H1 (cell line): ENCODE measurements around the gene TEX36. TPM values are rescaled to one million over a fixed set of nuclear protein-coding genes. Genes with fewer than 3 reads are reported as not detected.

Source experiments
- CTCF ChIA-PET: fragments of 300-600 bp; sonication (Branson Sonifier 250); formaldehyde crosslinking; loops from one replicate; lab custom pipeline; 2021; ENCODE audit not compliant: partially characterized antibody; lab: Charles Lee
- POLR2A ChIA-PET: fragments of 300-600 bp; sonication (Branson Sonifier 250); formaldehyde crosslinking; loops from one replicate; lab custom pipeline; 2021; ENCODE audit warnings: inconsistent platforms; ENCODE audit not compliant: partially characterized antibody; lab: Charles Lee
- DNase-seq, 2 experiments: peaks; one replicate each; pipeline versions ENCODE4 v3.0.0 to v3.0.0-alpha.2; 2010 to 2022; ENCODE audit warnings: low spot score in 2 of 2, low read depth in 1 of 2, mixed read lengths in 1 of 2
- FAIRE-seq: peaks from 2 replicates; lab custom pipeline; 2011; peaks lifted over from hg19 to GRCh38; lab: Jason Lieb, UNC
- H2AFZ ChIP-seq: 2 replicates; pipeline ENCODE4 v1.8.1; 2012; ENCODE audit warnings: low read length, inconsistent platforms
- H2AK5ac ChIP-seq: 2 replicates; pipeline ENCODE4 v1.6.1; 2013; ENCODE audit warnings: low read depth, low read length
- H2BK120ac ChIP-seq: replicated peaks from 2 replicates; pipeline ENCODE3; 2013; ENCODE audit warnings: low read depth, low read length, inconsistent platforms
- H2BK12ac ChIP-seq: 2 replicates; pipeline ENCODE4 v1.6.1; 2013; ENCODE audit warnings: low read depth, low read length
- H2BK15ac ChIP-seq: 2 replicates; pipeline ENCODE4 v1.6.1; 2013; ENCODE audit warnings: low read length
- H2BK20ac ChIP-seq: 2 replicates; pipeline ENCODE4 v1.6.1; 2013; ENCODE audit warnings: low read length
- H2BK5ac ChIP-seq: 2 replicates; pipeline ENCODE4 v1.6.1; 2013; ENCODE audit warnings: low read depth, low read length
- H3K14ac ChIP-seq: 2 replicates; pipeline ENCODE4 v1.6.1; 2013; ENCODE audit warnings: inconsistent platforms; ENCODE audit not compliant: insufficient read length
- H3K18ac ChIP-seq: 2 replicates; pipeline ENCODE4 v1.6.1; 2013; ENCODE audit warnings: low read length; ENCODE audit errors: extremely low read depth
- H3K23ac ChIP-seq: 2 replicates; pipeline ENCODE4 v1.6.1; 2013; ENCODE audit warnings: inconsistent platforms; ENCODE audit not compliant: insufficient read length
- H3K23me2 ChIP-seq: 2 replicates; pipeline ENCODE4 v1.6.1; 2013; ENCODE audit warnings: low read depth, low read length
- H3K27ac ChIP-seq: 2 replicates; pipeline ENCODE4 v1.6.1; 2011; ENCODE audit warnings: low read depth, low read length, inconsistent platforms
- H3K27me3 ChIP-seq, 4 experiments: replicated peaks in 1 of 4; 1 replicate in 1 of 4; 2 replicates in 3 of 4; pipeline versions ENCODE4 v1.6.1 to v1.8.1; 2011 to 2013; ENCODE audit warnings: low read length in 3 of 4, mild to moderate bottlenecking in 3 of 4, inconsistent platforms in 2 of 4, mixed read lengths in 2 of 4, moderate library complexity in 1 of 4; ENCODE audit not compliant: control insufficient read depth in 3 of 4, insufficient read depth in 3 of 4; ENCODE audit errors: extremely low read depth in 1 of 4
- H3K36me3 ChIP-seq, 4 experiments: 2 replicates each; pipeline versions ENCODE4 v1.6.1 to v1.8.1; 2011 to 2013; ENCODE audit warnings: mild to moderate bottlenecking in 4 of 4, low read length in 3 of 4, moderate library complexity in 2 of 4, control low read depth in 1 of 4, inconsistent platforms in 1 of 4; ENCODE audit not compliant: insufficient read depth in 4 of 4, control insufficient read depth in 2 of 4
- H3K4ac ChIP-seq: replicated peaks from 2 replicates; pipeline ENCODE3; 2013; ENCODE audit warnings: low read length, low read depth, mixed read lengths, inconsistent platforms; ENCODE audit not compliant: insufficient read length
- H3K4me1 ChIP-seq, 4 experiments: replicated peaks in 1 of 4; 1 replicate in 1 of 4; 2 replicates in 3 of 4; pipeline versions ENCODE4 v1.6.1 to v1.8.1; 2011 to 2013; ENCODE audit warnings: low read length in 3 of 4, inconsistent platforms in 2 of 4, mixed read lengths in 1 of 4; ENCODE audit not compliant: insufficient read depth in 4 of 4, control insufficient read depth in 3 of 4
- H3K4me2 ChIP-seq, 2 experiments: 2 replicates each; pipeline versions ENCODE4 v1.6.1 to v1.8.1; 2011 to 2013; ENCODE audit warnings: low read depth in 2 of 2, low read length in 2 of 2, control low read depth in 1 of 2, inconsistent platforms in 1 of 2, mild to moderate bottlenecking in 1 of 2; ENCODE audit not compliant: insufficient read depth in 1 of 2
- H3K4me3 ChIP-seq, 4 experiments: fragments of 200-600, 300-600 bp in 1 of 4; sonication (generic), shearing (Covaris generic), sonication (Bioruptor Twin) in 1 of 4; 2 replicates each; pipeline versions ENCODE4 v1.5.1 to v1.8.1; 2011 to 2016; ENCODE audit warnings: low read length in 4 of 4, low read depth in 3 of 4, control low read depth in 2 of 4, inconsistent platforms in 2 of 4, mild to moderate bottlenecking in 2 of 4, mixed read lengths in 1 of 4, moderate library complexity in 1 of 4; ENCODE audit not compliant: insufficient read depth in 2 of 4; ENCODE audit errors: extremely low read depth in 1 of 4
- H3K56ac ChIP-seq: replicated peaks from 2 replicates; pipeline ENCODE3; 2013; ENCODE audit warnings: low read depth, mild to moderate bottlenecking, mixed read lengths, low read length, inconsistent platforms; ENCODE audit not compliant: insufficient read length
- H3K79me1 ChIP-seq: 2 replicates; pipeline ENCODE4 v1.6.1; 2013; ENCODE audit warnings: low read depth, low read length, control low read depth
- H3K79me2 ChIP-seq, 2 experiments: 2 replicates each; pipeline versions ENCODE4 v1.6.1 to v1.8.1; 2012 to 2013; ENCODE audit warnings: low read length in 2 of 2, mild to moderate bottlenecking in 2 of 2, inconsistent platforms in 1 of 2; ENCODE audit not compliant: insufficient read depth in 2 of 2, control insufficient read depth in 1 of 2
- H3K9ac ChIP-seq, 4 experiments: replicated peaks in 1 of 4; 1 replicate in 1 of 4; 2 replicates in 3 of 4; pipeline versions ENCODE4 v1.6.1 to v1.8.1; 2011 to 2013; ENCODE audit warnings: low read depth in 3 of 4, low read length in 3 of 4, control low read depth in 2 of 4, mild to moderate bottlenecking in 2 of 4, moderate library complexity in 2 of 4, inconsistent platforms in 1 of 4; ENCODE audit errors: extremely low read depth in 1 of 4
- H3K9me3 ChIP-seq, 2 experiments: 2 replicates each; pipeline versions ENCODE4 v1.6.1 to v1.8.1; 2012 to 2013; ENCODE audit warnings: mild to moderate bottlenecking in 2 of 2, moderate library complexity in 2 of 2, control low read depth in 1 of 2, inconsistent platforms in 1 of 2, low read depth in 1 of 2, low read length in 1 of 2, mixed read lengths in 1 of 2; ENCODE audit not compliant: insufficient read depth in 2 of 2
- H4K20me1 ChIP-seq, 2 experiments: replicated peaks in 1 of 2; 2 replicates each; pipeline versions ENCODE3 to v1.8.1; 2011 to 2013; ENCODE audit warnings: inconsistent platforms in 2 of 2, low read length in 2 of 2, mild to moderate bottlenecking in 1 of 2; ENCODE audit not compliant: insufficient read depth in 2 of 2, control insufficient read depth in 1 of 2
- H4K5ac ChIP-seq: 2 replicates; pipeline ENCODE4 v1.6.1; 2013; ENCODE audit warnings: low read length, low read depth, mixed read lengths, inconsistent platforms; ENCODE audit not compliant: insufficient read length
- H4K8ac ChIP-seq: 2 replicates; pipeline ENCODE4 v1.8.0; 2013; ENCODE audit warnings: mild to moderate bottlenecking, moderate library complexity, low read length, inconsistent platforms; ENCODE audit not compliant: insufficient read depth; ENCODE audit errors: extremely low read depth
- H4K91ac ChIP-seq: replicated peaks from 2 replicates; pipeline ENCODE3; 2013; ENCODE audit warnings: low read length, mixed read lengths, inconsistent platforms; ENCODE audit not compliant: insufficient read length
- ASH2L ChIP-seq: fragments of 200-600, 300-600 bp; sonication (generic); IDR thresholded peaks from one replicate; pipeline ENCODE4 v1.7.1; 2017; ENCODE audit warnings: low read length
- ATF2 ChIP-seq: IDR thresholded peaks from 2 replicates; pipeline ENCODE4 v1.6.1; 2012; ENCODE audit warnings: low read length, inconsistent platforms
- ATF3 ChIP-seq: IDR thresholded peaks from 2 replicates; pipeline ENCODE4 v1.6.1; 2011; ENCODE audit warnings: low read depth, mild to moderate bottlenecking, low read length; ENCODE audit not compliant: insufficient read depth
- CREB1 ChIP-seq: IDR thresholded peaks from 2 replicates; pipeline ENCODE4 v1.6.1; 2012; ENCODE audit warnings: inconsistent platforms
- E2F6 ChIP-seq: IDR thresholded peaks from 2 replicates; pipeline ENCODE4 v1.6.1; 2012; ENCODE audit warnings: inconsistent platforms
- MAX ChIP-seq: IDR thresholded peaks from 2 replicates; pipeline ENCODE4 v1.6.1; 2012; ENCODE audit warnings: inconsistent platforms
- RAD21 ChIP-seq, 2 experiments: IDR thresholded peaks in 1 of 2; conservative IDR thresholded peaks in 1 of 2; 2 replicates each; pipeline ENCODE4 v1.6.1; 2011; ENCODE audit warnings: low read depth in 2 of 2, low read length in 2 of 2, improper control_type of control experiment in 1 of 2, inconsistent platforms in 1 of 2, mild to moderate bottlenecking in 1 of 2, moderate library complexity in 1 of 2
- SIN3A ChIP-seq, 2 experiments: IDR thresholded peaks in 1 of 2; conservative IDR thresholded peaks in 1 of 2; 2 replicates each; pipeline ENCODE4 v1.6.1; 2011 to 2012; ENCODE audit warnings: low read length in 2 of 2, improper control_type of control experiment in 1 of 2, low read depth in 1 of 2, mild to moderate bottlenecking in 1 of 2
- SP2 ChIP-seq: IDR thresholded peaks from 2 replicates; pipeline ENCODE4 v1.6.1; 2012; ENCODE audit warnings: mild to moderate bottlenecking, low read length, inconsistent platforms
- TEAD4 ChIP-seq: IDR thresholded peaks from 2 replicates; pipeline ENCODE4 v1.6.1; 2012; ENCODE audit warnings: low read depth, low read length, inconsistent platforms, mixed read lengths
- WGBS, 2 experiments: shearing (Covaris generic) in 1 of 2; methylation state at CpG; one replicate each; pipeline versions ENCODE4 v1.1.6 to v1.1.7; 2013 to 2015; ENCODE audit warnings: low lambda C conversion rate in 2 of 2, mixed read lengths in 2 of 2, inconsistent platforms in 1 of 2, low coverage in 1 of 2, missing lambda C conversion rate in 1 of 2; ENCODE audit not compliant: insufficient replicate concordance in 2 of 2, insufficient coverage in 1 of 2, insufficient read length in 1 of 2; ENCODE audit errors: extremely low coverage in 1 of 2, missing lambda C conversion rate in 1 of 2; 5-methylcytosine and 5-hydroxymethylcytosine counted together
- polyA plus RNA-seq, 7 experiments: library from polyadenylated mRNA; depleted of rRNA in 3 of 7; stranded (reverse) in 5 of 7; unstranded in 2 of 7; fragments of >200 nt in 5 of 7; fragments of 200-250 nt in 2 of 7; gene quantifications; 1 replicate in 5 of 7; 2 replicates in 1 of 7; 4 replicates in 1 of 7; pipeline versions ENCODE4 v1.2.1 to v1.2.3, GENCODE V29; 2011 to 2013; ENCODE audit warnings: missing spikeins in 2 of 7, mixed read lengths in 2 of 7
- total RNA-seq: library from RNA; stranded (reverse); fragmentation: NEBNext Ultra II Directional; extraction: Animal tissue kit (Norgen Biotek cat#: 25700); gene quantifications from 2 replicates; pipeline ENCODE4 v1.2.1, GENCODE V29; 2021

The TEX36 gene
- total and polyA plus RNA-seq, 2 of the 8 experiments (the other 6 are each of a cell fraction or from before 2014, with no cell fraction given): not detected

DNA sequence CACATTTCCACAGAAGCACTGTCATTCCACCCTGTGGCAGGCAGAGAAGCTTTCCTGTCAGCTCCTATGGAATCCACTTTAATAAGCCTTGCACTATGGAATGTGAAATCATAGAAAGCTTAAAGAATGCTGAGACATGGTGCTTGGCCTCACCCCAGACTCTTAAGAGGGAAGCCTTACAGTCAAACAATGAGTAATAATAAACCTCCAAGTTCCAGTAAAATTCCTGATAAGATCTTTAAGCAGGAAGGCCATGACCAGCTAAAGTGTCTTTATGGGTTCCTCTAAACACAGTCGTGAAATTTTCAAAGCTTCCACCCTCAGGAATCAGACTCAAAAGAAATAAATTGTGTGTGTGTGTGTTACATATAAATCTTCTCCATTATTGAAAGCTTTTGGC lies 11.9 kb upstream of the TEX36 start:
- Histone ChIP-seq H3K18ac (no peak overlapping the region), H3K4ac (no peak overlapping the region), H3K79me1 (no peaks in the 10 kb centered on the region), H4K91ac (no peak overlapping the region), H4K5ac (no peak overlapping the region), H3K9me3 (no peaks in the 10 kb centered on the region), H3K14ac (no peak overlapping the region), H2BK5ac (no peak overlapping the region), H3K27ac (no peak overlapping the region), H4K20me1 (no peaks in the 10 kb centered on the region), H3K27me3 (no peaks in the 10 kb centered on the region; a peak in 1 of 7 replicates), H2AFZ (no peak overlapping the region), H3K9ac (no peak overlapping the region), H3K36me3 (no peaks in the 10 kb centered on the region; a peak in 1 of 8 replicates), H2BK15ac (no peak overlapping the region), H3K56ac (no peak overlapping the region), H2BK120ac (no peak overlapping the region), H4K8ac (no peak overlapping the region), H3K4me3 (no peak overlapping the region), H3K23ac (no peak overlapping the region), H2BK12ac (no peak overlapping the region), H2BK20ac (no peak overlapping the region), H3K4me1 (no peaks in the 10 kb centered on the region), H3K79me2 (no peaks in the 10 kb centered on the region), H2AK5ac (no peak overlapping the region), H3K23me2 (no peaks in the 10 kb centered on the region), H3K4me2 (no peak overlapping the region)
- WGBS, 2 experiments: 87% methylated on average over 1 of the region's 1 CpG; no CpG with 5 or more reads in 1 of the 2 experiments
- FAIRE-seq (no peak), DNase-seq (no peak)
- TF ChIP-seq ATF3 (no peak), ASH2L (no peak), MAX (no peak), SP2 (no peak), SIN3A (conservative IDR thresholded peaks at IDR 0.05 in 1 of 2, IDR thresholded peaks at IDR 0.05 in 1 of 2; ENCODE audit: low read depth in 1 of 2, low read length in 2 of 2) (no peak), ATF2 (no peak), E2F6 (no peak), TEAD4 (no peak), CREB1 (no peak), RAD21 (IDR thresholded peaks at IDR 0.05 in 1 of 2, conservative IDR thresholded peaks at IDR 0.05 in 1 of 2; ENCODE audit: low read depth in 2 of 2, low read length in 2 of 2) (no peak)
- CTCF ChIA-PET: no interaction called here
- POLR2A ChIA-PET: no interaction called here
